Measurements from ENCODE around the gene ABTB2.

DNA sequence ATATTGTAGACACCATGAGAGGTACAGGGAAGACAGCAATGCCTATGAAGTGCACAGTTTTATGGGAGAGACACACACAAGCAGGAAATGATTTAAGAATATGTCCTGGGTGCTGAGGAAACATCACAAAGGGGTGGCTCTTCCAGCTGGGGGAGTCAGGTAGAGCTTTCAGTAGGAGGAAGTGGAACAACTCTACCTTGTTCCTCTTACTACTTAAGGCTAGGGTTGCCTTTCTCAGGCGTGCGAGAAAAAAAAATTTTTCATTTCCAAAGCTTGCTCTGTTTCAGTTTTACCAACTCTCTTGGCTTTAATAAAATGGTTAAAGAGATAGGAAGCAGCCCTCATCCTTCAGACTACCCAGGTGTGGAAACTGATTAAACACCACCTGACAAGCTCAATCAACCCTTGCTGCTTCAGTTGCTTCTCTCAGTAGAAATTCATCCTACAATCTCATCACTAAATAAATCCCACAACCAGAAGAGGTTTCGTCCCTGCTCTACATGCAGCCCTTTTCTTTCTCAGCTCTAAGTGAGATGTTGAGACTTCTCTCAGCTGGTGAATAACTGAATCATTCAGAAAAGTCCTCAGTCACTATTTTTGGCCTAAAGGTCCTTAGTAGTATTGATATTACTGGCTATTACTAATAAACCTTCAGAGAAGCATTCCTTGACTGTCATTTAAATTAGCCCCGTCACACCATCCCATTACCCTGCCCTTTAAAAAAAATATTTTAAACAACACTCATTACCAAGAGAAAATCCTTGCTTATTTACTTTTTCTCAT, 5.9 kb downstream of the ABTB2 start:
- TF ChIP-seq POLR2AphosphoS5 (IDR thresholded peaks at IDR 0.05): no peak
- no peak for TF ChIP-seq RAD21 (conservative IDR thresholded peaks at IDR 0.05)

Data from neural cell (in vitro differentiated cells).